Breast epithelium (tissue), 4 donors: ENCODE results near the gene SYTL3. TPM values are rescaled to one million over a fixed set of nuclear protein-coding genes. Genes with fewer than 3 reads are reported as not detected.

ENCODE experiments used
- DNase-seq, 2 donors: peaks; one replicate each; pipeline ENCODE4 v3.0.0-alpha.2; 2019; ENCODE audit warnings: low spot score in 2 of 2
- H3K27ac ChIP-seq, 2 donors: fragments of 200-600 bp; sonication (generic) in 1 of 2; one replicate each; pipeline ENCODE4 v1.5.1; 2016 to 2019; ENCODE audit warnings: mild to moderate bottlenecking in 1 of 2
- H3K27me3 ChIP-seq, 2 donors: fragments of 200-600 bp; sonication (generic) in 1 of 2; one replicate each; pipeline versions ENCODE4 v1.5.1 to v1.6.0; 2017 to 2019; ENCODE audit warnings: control low read depth in 1 of 2, mild to moderate bottlenecking in 1 of 2
- H3K36me3 ChIP-seq: fragments of 200-600 bp; one replicate; pipeline ENCODE4 v1.5.1; 2019
- H3K4me1 ChIP-seq, 2 donors: fragments of 200-600 bp; sonication (generic); one replicate each; pipeline ENCODE4 v1.5.1; 2016 to 2019; ENCODE audit warnings: control low read depth in 1 of 2
- H3K4me3 ChIP-seq, 3 donors: fragments of 200-600 bp; sonication (generic); 1 replicate in 2 of 3; 2 replicates in 1 of 3; pipeline ENCODE4 v1.5.1; 2016 to 2019; ENCODE audit warnings: mild to moderate bottlenecking in 3 of 3, moderate library complexity in 2 of 3
- H3K9me3 ChIP-seq, 2 donors: fragments of 200-600 bp; sonication (generic) in 1 of 2; one replicate each; pipeline ENCODE4 v1.5.1; 2016 to 2019; ENCODE audit warnings: control low read depth in 1 of 2
- POLR2A ChIP-seq: fragments of 450-650 bp; IDR thresholded peaks from one replicate; pipeline ENCODE4 v1.6.1; 2016; ENCODE audit warnings: antibody characterized with exemption, mild to moderate bottlenecking, moderate library complexity
- POLR2AphosphoS5 ChIP-seq, 3 donors: sonication (generic); formaldehyde crosslinking; IDR thresholded peaks; one replicate each; pipeline ENCODE4 v1.6.1; 2017; ENCODE audit warnings: antibody characterized with exemption in 3 of 3
- intact Hi-C: fragments of 100-400 bp; cut with DNase I; formaldehyde crosslinking; loops from one replicate; pipeline ENCODE4 v1.15.1; 2023; ENCODE audit warnings: low total_unique reads
- total RNA-seq, 3 donors: library from RNA; depleted of rRNA; stranded (reverse); fragments of >200 nt; gene quantifications; one replicate each; pipeline ENCODE4 v1.1.0, GENCODE V29; 2016
- TF ChIP-seq, protein P1 (sequence below), 3 donors: fragments of 450-650 bp; IDR thresholded peaks; one replicate each; pipeline ENCODE4 v1.5.1; 2016 to 2017; ENCODE audit warnings: antibody characterized with exemption in 3 of 3, mild to moderate bottlenecking in 3 of 3, moderate library complexity in 3 of 3

Gene SYTL3
- total RNA-seq, 3 donors from 2014 or later = 5.2 to 8.0 (median 7.5) TPM

DNA sequence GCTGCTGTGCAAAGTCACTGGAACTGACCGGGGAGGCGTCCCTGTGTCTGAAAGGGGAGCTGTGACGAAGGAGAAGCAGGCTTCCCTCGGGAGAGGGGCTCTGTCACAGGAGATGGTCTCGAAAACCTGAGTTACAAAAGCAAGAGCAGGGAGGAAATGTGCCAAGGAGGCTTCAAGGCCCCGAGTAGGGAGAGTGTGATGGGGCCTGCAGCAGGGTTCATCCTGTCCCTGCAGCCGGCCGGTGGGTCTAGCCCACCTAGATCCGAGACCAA, 22.0 kb upstream of the SYTL3 start:
- H3K4me1 ChIP-seq = no peaks in the 10 kb centered on the region
- intact Hi-C loops = no loop called here
- H3K27me3 ChIP-seq = no peaks in the 10 kb centered on the region
- TF ChIP-seq, protein P1, sequence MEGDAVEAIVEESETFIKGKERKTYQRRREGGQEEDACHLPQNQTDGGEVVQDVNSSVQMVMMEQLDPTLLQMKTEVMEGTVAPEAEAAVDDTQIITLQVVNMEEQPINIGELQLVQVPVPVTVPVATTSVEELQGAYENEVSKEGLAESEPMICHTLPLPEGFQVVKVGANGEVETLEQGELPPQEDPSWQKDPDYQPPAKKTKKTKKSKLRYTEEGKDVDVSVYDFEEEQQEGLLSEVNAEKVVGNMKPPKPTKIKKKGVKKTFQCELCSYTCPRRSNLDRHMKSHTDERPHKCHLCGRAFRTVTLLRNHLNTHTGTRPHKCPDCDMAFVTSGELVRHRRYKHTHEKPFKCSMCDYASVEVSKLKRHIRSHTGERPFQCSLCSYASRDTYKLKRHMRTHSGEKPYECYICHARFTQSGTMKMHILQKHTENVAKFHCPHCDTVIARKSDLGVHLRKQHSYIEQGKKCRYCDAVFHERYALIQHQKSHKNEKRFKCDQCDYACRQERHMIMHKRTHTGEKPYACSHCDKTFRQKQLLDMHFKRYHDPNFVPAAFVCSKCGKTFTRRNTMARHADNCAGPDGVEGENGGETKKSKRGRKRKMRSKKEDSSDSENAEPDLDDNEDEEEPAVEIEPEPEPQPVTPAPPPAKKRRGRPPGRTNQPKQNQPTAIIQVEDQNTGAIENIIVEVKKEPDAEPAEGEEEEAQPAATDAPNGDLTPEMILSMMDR (IDR thresholded peaks at IDR 0.05) = no peak
- TF ChIP-seq POLR2AphosphoS5 (IDR thresholded peaks at IDR 0.05) (no peak), POLR2A (no peak)
- H3K27ac ChIP-seq = no peak overlapping the region
- H3K9me3 ChIP-seq = no peaks in the 10 kb centered on the region
- DNase-seq = no peak
- no peak overlapping the region for H3K4me3 ChIP-seq
- no peaks in the 10 kb centered on the region for H3K36me3 ChIP-seq

DNA sequence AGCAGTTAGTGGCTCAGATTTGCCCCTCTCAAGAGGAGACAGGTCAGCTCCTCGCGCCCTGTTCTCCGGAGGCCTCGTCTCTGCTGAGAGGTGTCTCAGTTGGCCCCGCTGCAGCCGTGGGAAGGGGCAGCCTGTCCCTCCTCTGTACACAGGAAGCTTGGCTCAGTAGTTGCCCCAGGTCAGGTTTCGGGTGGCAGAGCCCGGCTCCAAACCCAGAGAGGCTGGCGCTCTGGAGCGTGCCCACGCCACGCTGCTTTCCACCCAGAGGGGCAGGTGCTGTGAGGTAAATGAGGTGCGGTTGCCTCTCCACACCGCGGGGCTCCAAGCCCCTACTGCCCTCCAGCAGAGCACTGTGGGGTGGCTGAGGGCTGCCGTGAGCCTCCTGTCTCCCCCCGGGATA, 21.3 kb upstream of the SYTL3 start:
- intact Hi-C loops = no loop called here
- Histone ChIP-seq H3K27me3 (no peaks in the 10 kb centered on the region), H3K4me1 (no peaks in the 10 kb centered on the region), H3K9me3 (no peaks in the 10 kb centered on the region), H3K4me3 (no peak overlapping the region), H3K27ac (no peak overlapping the region), H3K36me3 (no peaks in the 10 kb centered on the region)
- no peak for DNase-seq
- TF ChIP-seq, protein P1 (IDR thresholded peaks at IDR 0.05) = no peak
- no peak for TF ChIP-seq POLR2A
- TF ChIP-seq POLR2AphosphoS5 (IDR thresholded peaks at IDR 0.05) = no peak

DNA sequence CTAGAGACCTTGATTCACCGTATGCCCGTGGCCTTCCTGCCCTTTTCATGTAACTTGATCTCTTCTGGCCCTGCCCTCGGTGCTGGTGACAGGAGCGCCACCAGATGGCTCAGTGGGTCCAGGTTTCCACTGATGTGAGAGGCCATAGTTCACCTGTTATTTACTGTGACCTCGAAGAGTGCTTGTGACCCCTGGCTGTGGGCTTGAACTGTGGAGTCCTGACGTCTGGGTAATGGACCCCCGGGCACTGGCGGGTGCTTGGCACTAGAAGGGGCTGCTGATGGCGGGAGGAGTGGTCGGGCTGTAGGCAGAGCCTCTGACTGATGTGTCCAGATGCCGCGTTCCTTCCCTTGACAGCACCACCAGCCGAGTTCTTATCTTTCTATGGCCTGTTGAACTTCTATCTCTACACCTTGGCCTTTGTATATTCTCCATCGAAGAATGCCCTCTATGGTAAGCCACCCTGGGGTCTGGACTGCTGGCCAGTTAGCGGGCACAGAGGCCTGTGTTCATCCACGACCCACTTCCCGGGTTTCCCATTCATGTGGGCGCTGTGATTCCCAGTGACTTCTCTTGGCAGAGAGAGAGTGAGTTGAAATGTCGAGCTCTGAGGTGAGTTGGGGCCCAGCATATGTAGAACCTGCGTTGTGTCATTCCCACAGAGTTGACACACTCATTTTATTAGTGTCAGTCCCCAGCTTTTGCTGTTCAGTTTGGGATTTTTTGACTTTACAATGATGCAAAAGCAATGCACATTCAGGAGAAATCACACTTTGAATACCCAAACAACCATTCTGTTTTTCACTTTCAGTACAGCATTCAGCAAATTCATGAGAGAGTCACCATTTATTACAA, 20.3 kb upstream of the SYTL3 start:
- Histone ChIP-seq H3K27me3 (no peaks in the 10 kb centered on the region), H3K27ac (no peak overlapping the region), H3K4me3 (no peak overlapping the region), H3K4me1 (no peaks in the 10 kb centered on the region), H3K36me3 (no peaks in the 10 kb centered on the region), H3K9me3 (no peaks in the 10 kb centered on the region)
- intact Hi-C loops = no loop called here
- no peak for DNase-seq
- TF ChIP-seq POLR2A (no peak), POLR2AphosphoS5 (IDR thresholded peaks at IDR 0.05) (no peak)
- TF ChIP-seq, protein P1 (IDR thresholded peaks at IDR 0.05) = peak in 1 of 3 donors; percentile 26

DNA sequence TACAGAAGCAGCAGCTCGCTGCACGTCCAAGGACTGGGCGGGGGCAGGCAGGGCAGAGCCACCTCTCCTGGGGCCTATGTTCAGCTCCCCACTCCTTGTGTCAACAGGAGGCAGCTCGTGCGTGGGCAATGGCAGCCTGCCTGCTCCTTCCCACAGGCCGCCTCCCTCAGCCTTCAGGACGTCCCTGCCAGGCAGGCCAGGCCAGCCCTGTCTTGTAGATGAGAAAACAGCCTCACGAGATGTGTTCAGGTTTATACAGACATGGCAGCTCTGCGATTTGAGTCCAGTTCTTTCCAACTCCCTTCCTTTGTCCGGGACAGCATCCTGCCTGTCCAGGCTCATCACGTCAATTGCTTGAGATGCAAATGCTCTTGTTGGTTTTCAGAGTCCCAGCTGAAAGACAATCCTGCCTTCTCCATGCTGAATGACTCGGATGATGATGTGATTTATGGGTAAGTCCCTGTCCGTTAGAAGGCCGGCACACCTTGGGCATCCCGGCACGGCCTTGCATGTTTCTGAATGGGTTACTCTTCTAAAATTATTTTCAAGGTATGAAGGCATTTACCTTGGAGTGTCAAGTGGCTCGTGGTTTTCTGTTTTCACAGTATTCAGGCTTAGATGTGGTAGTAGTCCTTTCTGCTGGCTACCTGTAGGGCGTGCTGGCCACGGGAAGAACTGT, 18.8 kb upstream of the SYTL3 start:
- TF ChIP-seq POLR2AphosphoS5 (IDR thresholded peaks at IDR 0.05) (no peak), POLR2A (no peak)
- TF ChIP-seq, protein P1 (IDR thresholded peaks at IDR 0.05) = no peak
- no peaks in the 10 kb centered on the region for H3K9me3 ChIP-seq
- no peaks in the 10 kb centered on the region for H3K4me1 ChIP-seq
- peak overlapping the region in 1 of 3 donors; percentile 15 for H3K4me3 ChIP-seq
- H3K27me3 ChIP-seq = no peaks in the 10 kb centered on the region
- intact Hi-C loops = no loop called here
- H3K27ac ChIP-seq = peak overlapping the region; percentile 58 to 60
- peak; percentile 42 to 77 for DNase-seq
- H3K36me3 ChIP-seq = no peaks in the 10 kb centered on the region
